Aorta (tissue), 5 donors: ENCODE measurements around the gene DUSP15. TPM values are rescaled to one million over a fixed set of nuclear protein-coding genes. Genes with fewer than 3 reads are reported as not detected.

ENCODE experiments used
- ATAC-seq: fragments of 200-7000 bp; cut with Tn5 transposase; one replicate; pipeline ENCODE4 v1.9.1; 2022; ENCODE audit warnings: moderate library complexity; ENCODE audit not compliant: low FRiP score
- DNase-seq, 2 donors: peaks; one replicate each; pipeline ENCODE4 v3.0.0-alpha.2; 2020
- H3K27ac ChIP-seq, 2 donors: one replicate each; pipeline ENCODE4 v1.5.1; 2013; ENCODE audit warnings: low read length in 2 of 2, mild to moderate bottlenecking in 2 of 2, moderate library complexity in 2 of 2, control low read depth in 1 of 2, inconsistent platforms in 1 of 2, low read depth in 1 of 2
- H3K27me3 ChIP-seq, 2 donors: one replicate each; pipeline ENCODE4 v1.6.1; 2013; ENCODE audit warnings: control low read depth in 1 of 2, low read length in 1 of 2, mild to moderate bottlenecking in 1 of 2, moderate library complexity in 1 of 2; ENCODE audit not compliant: insufficient read depth in 2 of 2, control insufficient read depth in 1 of 2
- H3K36me3 ChIP-seq, 2 donors: one replicate each; pipeline ENCODE4 v1.6.1; 2013; ENCODE audit warnings: control low read depth in 1 of 2, low read length in 1 of 2, mild to moderate bottlenecking in 1 of 2; ENCODE audit not compliant: insufficient read depth in 2 of 2, control insufficient read depth in 1 of 2
- H3K4me1 ChIP-seq, 2 donors: one replicate each; pipeline ENCODE4 v1.6.1; 2013; ENCODE audit warnings: low read length in 2 of 2, control low read depth in 1 of 2, mild to moderate bottlenecking in 1 of 2, moderate library complexity in 1 of 2; ENCODE audit not compliant: insufficient read depth in 2 of 2, control insufficient read depth in 1 of 2
- H3K4me3 ChIP-seq, 2 donors: one replicate each; pipeline ENCODE4 v1.5.1; 2013; ENCODE audit warnings: low read length in 2 of 2, control low read depth in 1 of 2, mild to moderate bottlenecking in 1 of 2
- H3K9me3 ChIP-seq: one replicate; pipeline ENCODE4 v1.6.1; 2013; ENCODE audit warnings: mild to moderate bottlenecking, low read length; ENCODE audit not compliant: control insufficient read depth
- WGBS, 2 donors: extraction: QIAGEN DNeasy Blood & Tissue Kit; methylation state at CpG; one replicate each; pipeline ENCODE4 v1.1.7; 2013; 5-methylcytosine and 5-hydroxymethylcytosine counted together
- intact Hi-C, 2 donors: fragments of 100-400 bp; cut with DNase I; formaldehyde crosslinking; loops; one replicate each; pipeline versions ENCODE4 v1.14.2 to v1.15.0; 2022
- polyA plus RNA-seq, 2 donors: library from polyadenylated mRNA; stranded (reverse); fragments of 200-250 nt; gene quantifications; one replicate each; pipeline ENCODE4 v1.2.3, GENCODE V29; 2013
- total RNA-seq, 2 donors: library from RNA; stranded (reverse); fragmentation: NEBNext Ultra II Directional; extraction: Animal tissue kit (Norgen Biotek cat#: 25700); gene quantifications; one replicate each; pipeline ENCODE4 v1.2.1, GENCODE V29; 2021
- donor health status: healthy with polysubstance abuse.
- donor health status: Bipolar disorder and iron deficiency.
- donor health status: DM: no; HTN: no; CAD: no.
- donor health status: DM: no; HTN: no; CAD: no.
- donor health status: DM: yes; HTN: yes; CAD: no.

DUSP15 gene
- total and polyA plus RNA-seq, 4 donors: 2.4 to 31.7 (median 3.7) TPM

DNA sequence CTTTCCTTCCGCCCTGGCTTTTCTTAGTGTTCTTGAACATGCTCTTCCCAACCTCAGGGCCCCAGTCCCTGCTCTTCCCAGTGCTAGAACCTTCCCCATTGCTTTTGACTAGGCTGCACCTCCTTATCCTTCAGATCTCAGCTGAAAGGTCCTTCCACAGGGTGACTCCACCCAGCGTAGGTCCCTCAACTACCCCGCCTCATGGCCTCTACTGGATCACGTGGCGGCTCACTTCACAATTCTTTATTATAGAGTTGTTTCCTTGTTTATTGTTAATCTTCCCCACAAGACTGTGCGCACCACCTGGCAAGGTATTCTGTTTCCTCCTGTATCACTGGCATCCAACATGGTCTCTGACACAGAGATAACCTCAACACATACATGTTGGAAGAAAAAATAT is 31.3 kb upstream of the DUSP15 start:
- 88 to 89% methylated on average over 6 of the region's 6 CpGs for WGBS, 2 donors

GRCh38 chr20:31897541-31897940 is 27.2 kb upstream of the DUSP15 start:
- no peaks in the 10 kb centered on the region for H3K9me3 ChIP-seq
- H3K4me1 ChIP-seq: no peaks in the 10 kb centered on the region
- no peak overlapping the region for H3K27ac ChIP-seq
- WGBS, 2 donors: 80 to 82% methylated on average over 9 of the region's 9 CpGs
- H3K36me3 ChIP-seq: no peaks in the 10 kb centered on the region
- no peak overlapping the region for H3K4me3 ChIP-seq
- no peak for ATAC-seq
- DNase-seq: no peak
- intact Hi-C loops: no loop called here
- H3K27me3 ChIP-seq: no peaks in the 10 kb centered on the region

More for the DNA sequence above, 31.3 kb upstream of the DUSP15 start:
- Histone ChIP-seq H3K4me3 (no peak overlapping the region), H3K4me1 (no peaks in the 10 kb centered on the region), H3K27ac (no peak overlapping the region), H3K36me3 (no peaks in the 10 kb centered on the region), H3K9me3 (no peaks in the 10 kb centered on the region), H3K27me3 (no peaks in the 10 kb centered on the region)
- intact Hi-C loops: no loop called here
- ATAC-seq (no peak), DNase-seq (no peak)

DNA sequence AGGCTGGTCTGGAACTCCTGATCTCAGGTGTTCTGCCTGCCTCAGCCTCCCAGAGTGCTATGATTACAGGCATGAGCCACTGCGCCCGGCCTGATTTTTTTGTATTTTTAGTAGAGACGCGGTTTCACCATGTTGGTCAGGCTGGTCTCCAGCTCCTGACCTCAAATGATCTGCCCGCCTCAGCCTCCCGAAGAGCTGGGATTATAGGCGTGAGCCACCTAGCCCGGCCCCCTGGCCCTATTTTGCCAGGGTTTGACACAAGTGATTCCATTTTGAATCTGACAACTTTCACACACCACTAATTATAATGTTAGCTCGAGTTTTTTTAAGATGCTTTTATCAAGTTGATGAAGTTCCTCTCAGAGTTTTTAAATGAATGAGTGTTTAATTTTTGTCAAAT is 25.7 kb upstream of the DUSP15 start:
- no peak overlapping the region for H3K27ac ChIP-seq
- WGBS, 2 donors: 91 to 95% methylated on average over 9 of the region's 9 CpGs
- intact Hi-C loops: no loop called here
- no peak for ATAC-seq
- no peaks in the 10 kb centered on the region for H3K4me1 ChIP-seq
- H3K27me3 ChIP-seq: no peaks in the 10 kb centered on the region
- H3K36me3 ChIP-seq: no peaks in the 10 kb centered on the region
- no peak overlapping the region for H3K4me3 ChIP-seq
- no peaks in the 10 kb centered on the region for H3K9me3 ChIP-seq
- no peak for DNase-seq

GRCh38 chr20:31894980-31895675 is 24.8 kb upstream of the DUSP15 start:
- no peak overlapping the region for H3K4me3 ChIP-seq
- intact Hi-C loops: no loop called here
- H3K36me3 ChIP-seq: no peaks in the 10 kb centered on the region
- H3K27ac ChIP-seq: no peak overlapping the region
- H3K9me3 ChIP-seq: no peaks in the 10 kb centered on the region
- DNase-seq: peak in 1 of 2 donors; percentile 82
- H3K4me1 ChIP-seq: no peaks in the 10 kb centered on the region
- peak; percentile 93 for ATAC-seq
- 34 to 37% methylated on average over 8 of the region's 8 CpGs for WGBS, 2 donors
- no peaks in the 10 kb centered on the region for H3K27me3 ChIP-seq

GRCh38 chr20:31890646-31891045 is 20.3 kb upstream of the DUSP15 start:
- Histone ChIP-seq H3K36me3 (no peaks in the 10 kb centered on the region), H3K9me3 (no peaks in the 10 kb centered on the region), H3K4me1 (no peaks in the 10 kb centered on the region), H3K4me3 (no peak overlapping the region), H3K27ac (no peak overlapping the region), H3K27me3 (no peaks in the 10 kb centered on the region)
- 60 to 62% methylated on average over 8 of the region's 8 CpGs for WGBS, 2 donors
- no peak for ATAC-seq
- DNase-seq: no peak
- intact Hi-C loops: no loop called here

- no peaks in the 10 kb centered on the region for H3K9me3 ChIP-seq
- H3K4me1 ChIP-seq: no peaks in the 10 kb centered on the region
- intact Hi-C loops: loop anchor here in 1 of 2 donors (5.0 kb wide), 1 partner anchor 68 kb away; the partner anchor contains the start of gene PDRG1
- DNase-seq (no peak), ATAC-seq (no peak)
- H3K4me3 ChIP-seq: no peak overlapping the region
- H3K27ac ChIP-seq: no peak overlapping the region
- no peaks in the 10 kb centered on the region for H3K27me3 ChIP-seq
- H3K36me3 ChIP-seq: no peaks in the 10 kb centered on the region
Observed at GRCh38 chr20:31883829-31884228, 13.5 kb upstream of the DUSP15 start.

GRCh38 chr20:31881945-31882344 is 11.6 kb upstream of the DUSP15 start:
- Histone ChIP-seq H3K36me3 (no peaks in the 10 kb centered on the region), H3K27me3 (no peaks in the 10 kb centered on the region), H3K4me3 (no peak overlapping the region), H3K27ac (no peak overlapping the region), H3K9me3 (no peaks in the 10 kb centered on the region), H3K4me1 (no peaks in the 10 kb centered on the region)
- 41 to 45% methylated on average over 5 of the region's 5 CpGs for WGBS, 2 donors
- intact Hi-C loops: loop anchor here in 1 of 2 donors (5.0 kb wide), 1 partner anchor 70 kb away; the partner anchor contains the start of gene PDRG1
- ATAC-seq (no peak), DNase-seq (no peak)

DNA sequence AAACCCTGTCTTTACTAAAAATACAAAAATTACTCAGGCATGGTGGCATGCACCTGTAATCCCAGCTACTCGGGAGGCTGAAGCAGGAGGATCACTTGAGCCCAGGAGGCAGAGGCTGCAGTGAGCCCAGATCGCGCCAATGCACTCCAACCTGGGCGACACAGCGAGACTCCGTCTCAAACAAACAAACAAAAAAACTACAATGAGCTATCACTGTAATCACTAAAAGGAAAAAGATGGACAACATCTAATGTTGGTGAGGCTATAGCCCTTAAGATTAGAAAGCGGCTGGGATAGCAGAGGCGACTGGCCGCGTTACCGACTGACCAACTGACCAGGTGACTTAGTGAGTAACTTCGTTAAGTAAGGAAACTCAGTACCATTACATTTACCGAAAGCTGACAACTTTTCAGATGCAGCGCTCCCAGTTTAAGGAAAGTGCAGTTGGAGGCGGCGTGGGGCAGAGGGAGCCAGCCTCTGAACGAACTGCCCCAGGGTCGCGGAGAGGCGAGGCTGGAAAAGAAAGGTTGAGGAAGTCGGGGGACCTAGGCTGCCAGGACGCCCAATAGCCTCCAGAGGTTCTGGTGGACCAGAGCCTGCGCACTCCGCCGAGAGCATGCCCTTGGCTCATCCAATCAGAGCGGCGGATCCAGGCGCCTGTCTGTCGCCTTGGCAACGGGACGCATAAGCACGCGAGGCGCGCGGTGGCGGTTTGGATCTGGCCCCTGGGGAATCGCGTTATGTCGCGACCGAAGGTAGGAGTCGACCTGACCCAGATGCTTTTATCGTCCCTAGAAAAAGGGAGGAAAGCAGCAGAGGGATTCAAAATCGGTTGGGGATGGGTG is 9.0 kb upstream of the DUSP15 start:
- WGBS, 2 donors: 6% methylated on average over 45 of the region's 45 CpGs

GRCh38 chr20:31877684-31878083 is 7.4 kb upstream of the DUSP15 start:
- Histone ChIP-seq H3K36me3 (no peaks in the 10 kb centered on the region), H3K27me3 (no peaks in the 10 kb centered on the region), H3K4me3 (no peak overlapping the region), H3K9me3 (no peaks in the 10 kb centered on the region), H3K4me1 (no peaks in the 10 kb centered on the region), H3K27ac (no peak overlapping the region)
- ATAC-seq (no peak), DNase-seq (no peak)
- intact Hi-C loops: no loop called here

More for the DNA sequence above, 9.0 kb upstream of the DUSP15 start:
- ATAC-seq (peak; percentile 98), DNase-seq (peak; percentile 97 to 98)
- Histone ChIP-seq H3K36me3 (no peaks in the 10 kb centered on the region), H3K4me1 (no peaks in the 10 kb centered on the region), H3K27ac (peak overlapping the region in 1 of 2 donors; percentile 49), H3K9me3 (no peaks in the 10 kb centered on the region), H3K4me3 (peak overlapping the region; percentile 27 to 30), H3K27me3 (no peaks in the 10 kb centered on the region)
- intact Hi-C loops: no loop called here
